DMS53 treated with DMSO at 0.1 percent for 48 hours (cell line): ENCODE data around the gene TSPAN11.

Experiments
- DNase-seq: peaks from one replicate; lab custom pipeline; 2025; ENCODE audit not compliant: unreplicated experiment; lab: John Stamatoyannopoulos, UW

Gene TSPAN11

GRCh38 chr12:30959110-30959710, 32.7 kb downstream of the TSPAN11 start:
- DNase-seq: no peak

- DNase-seq: no peak
Observed at GRCh38 chr12:30959778-30960177, 33.2 kb downstream of the TSPAN11 start.

GRCh38 chr12:30961030-30961429, 34.5 kb downstream of the TSPAN11 start:
- no peak for DNase-seq

GRCh38 chr12:30962047-30962446, 35.5 kb downstream of the TSPAN11 start:
- no peak for DNase-seq

- no peak for DNase-seq
Observed at GRCh38 chr12:30963709-30964564, 37.4 kb downstream of the TSPAN11 start.

GRCh38 chr12:30964896-30965612, 38.5 kb downstream of the TSPAN11 start:
- no peak for DNase-seq

- no peak for DNase-seq
Observed at GRCh38 chr12:30965613-30965985, 39.1 kb downstream of the TSPAN11 start.

- DNase-seq: no peak
Observed at GRCh38 chr12:30967026-30967425, 40.5 kb downstream of the TSPAN11 start.

GRCh38 chr12:30968211-30968610, 41.7 kb downstream of the TSPAN11 start:
- no peak for DNase-seq

- DNase-seq: no peak
Observed at GRCh38 chr12:30969006-30969405, 42.5 kb downstream of the TSPAN11 start.

- DNase-seq: no peak
Observed at GRCh38 chr12:30969606-30970395, 43.3 kb downstream of the TSPAN11 start.

- no peak for DNase-seq
Observed at GRCh38 chr12:30970559-30971197, 44.1 kb downstream of the TSPAN11 start.

- no peak for DNase-seq
Observed at GRCh38 chr12:30972035-30972434, 45.5 kb downstream of the TSPAN11 start.

- DNase-seq: no peak
Observed at GRCh38 chr12:30973175-30973574, 46.6 kb downstream of the TSPAN11 start.

GRCh38 chr12:30973830-30974229, 47.3 kb downstream of the TSPAN11 start:
- no peak for DNase-seq

- no peak for DNase-seq
Observed at GRCh38 chr12:30974746-30975500, 48.4 kb downstream of the TSPAN11 start.

GRCh38 chr12:30975581-30975980, 49.0 kb downstream of the TSPAN11 start:
- no peak for DNase-seq

GRCh38 chr12:30976206-30976605, 49.7 kb downstream of the TSPAN11 start:
- DNase-seq: no peak

GRCh38 chr12:30977124-30977523, 50.6 kb downstream of the TSPAN11 start:
- DNase-seq: no peak
